Measurements from ENCODE around the gene GPC6.

DNA sequence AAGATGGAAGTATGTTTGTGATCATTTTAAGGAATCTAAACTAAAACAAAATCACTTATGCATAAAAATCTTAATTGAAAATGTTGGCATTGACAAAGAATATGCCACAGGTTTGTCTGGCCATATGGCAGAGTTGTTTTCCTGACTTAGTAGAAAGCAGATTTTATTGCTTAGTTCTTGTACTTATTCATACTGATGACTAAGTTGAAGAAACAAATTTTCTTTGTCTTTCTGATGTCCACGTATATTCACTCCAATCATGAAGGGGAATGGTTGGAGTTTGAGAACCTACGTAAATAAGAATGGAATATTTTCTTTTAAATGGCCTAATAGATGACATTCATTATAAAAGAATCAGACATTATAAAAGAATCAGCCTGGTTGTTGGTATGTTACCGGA lies 8.0 kb upstream of the GPC6 start:
- no peak for TF ChIP-seq POLR2A (IDR thresholded peaks at IDR 0.05)
- TF ChIP-seq, protein P1, sequence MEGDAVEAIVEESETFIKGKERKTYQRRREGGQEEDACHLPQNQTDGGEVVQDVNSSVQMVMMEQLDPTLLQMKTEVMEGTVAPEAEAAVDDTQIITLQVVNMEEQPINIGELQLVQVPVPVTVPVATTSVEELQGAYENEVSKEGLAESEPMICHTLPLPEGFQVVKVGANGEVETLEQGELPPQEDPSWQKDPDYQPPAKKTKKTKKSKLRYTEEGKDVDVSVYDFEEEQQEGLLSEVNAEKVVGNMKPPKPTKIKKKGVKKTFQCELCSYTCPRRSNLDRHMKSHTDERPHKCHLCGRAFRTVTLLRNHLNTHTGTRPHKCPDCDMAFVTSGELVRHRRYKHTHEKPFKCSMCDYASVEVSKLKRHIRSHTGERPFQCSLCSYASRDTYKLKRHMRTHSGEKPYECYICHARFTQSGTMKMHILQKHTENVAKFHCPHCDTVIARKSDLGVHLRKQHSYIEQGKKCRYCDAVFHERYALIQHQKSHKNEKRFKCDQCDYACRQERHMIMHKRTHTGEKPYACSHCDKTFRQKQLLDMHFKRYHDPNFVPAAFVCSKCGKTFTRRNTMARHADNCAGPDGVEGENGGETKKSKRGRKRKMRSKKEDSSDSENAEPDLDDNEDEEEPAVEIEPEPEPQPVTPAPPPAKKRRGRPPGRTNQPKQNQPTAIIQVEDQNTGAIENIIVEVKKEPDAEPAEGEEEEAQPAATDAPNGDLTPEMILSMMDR (IDR thresholded peaks at IDR 0.05) = no peak
